Ammon's horn (tissue), 1 donor: ENCODE results near the gene MSLN.
"Not testable (repeated sequence)": the region's sequence is repeated elsewhere in the genome, so short reads cannot be mapped to it uniquely, and the experiment has no call there.

Source experiments
- DNase-seq: peaks from one replicate; pipeline ENCODE4 v3.0.0-alpha.2; 2016; ENCODE audit warnings: low spot score

MSLN gene

GRCh38 chr16:735982-736453, 24.5 kb upstream of the MSLN start:
- DNase-seq: no peak

- DNase-seq: no peak
Measured at GRCh38 chr16:736936-737481, 23.5 kb upstream of the MSLN start.

- no peak for DNase-seq
Measured at GRCh38 chr16:739560-740458, 20.7 kb upstream of the MSLN start.

- DNase-seq: no peak
Measured at GRCh38 chr16:740459-740763, 20.1 kb upstream of the MSLN start.

- DNase-seq: peak; percentile 86
Measured at GRCh38 chr16:740764-741505, 19.6 kb upstream of the MSLN start, which contains the start of gene CIAO3. Gene CIAO3 (minus strand): TSS chr16:740997. CDS start chr16:740985, 12 bp downstream.

- no peak for DNase-seq
Measured at GRCh38 chr16:741986-742629, 18.4 kb upstream of the MSLN start.

- DNase-seq: not testable (repeated sequence)
Measured at GRCh38 chr16:742894-743293, 17.6 kb upstream of the MSLN start.

- no peak for DNase-seq
Measured at GRCh38 chr16:743794-744500, 16.6 kb upstream of the MSLN start.

- no peak for DNase-seq
Measured at GRCh38 chr16:745739-746138, 14.8 kb upstream of the MSLN start.

GRCh38 chr16:746637-747036, 13.9 kb upstream of the MSLN start:
- DNase-seq: no peak

GRCh38 chr16:747978-748746, 12.4 kb upstream of the MSLN start:
- DNase-seq: no peak

- DNase-seq: no peak
Measured at GRCh38 chr16:749010-749409, 11.5 kb upstream of the MSLN start.

- no peak for DNase-seq
Measured at GRCh38 chr16:750485-750884, 10.0 kb upstream of the MSLN start.

- peak; percentile 39 for DNase-seq
Measured at GRCh38 chr16:751152-752006, 9.2 kb upstream of the MSLN start.

- DNase-seq: no peak
Measured at GRCh38 chr16:752007-752312, 8.6 kb upstream of the MSLN start.

GRCh38 chr16:754121-754607, 6.4 kb upstream of the MSLN start:
- not testable (repeated sequence) for DNase-seq

- DNase-seq: no peak
Measured at GRCh38 chr16:754656-755055, 5.9 kb upstream of the MSLN start.

- no peak for DNase-seq
Measured at GRCh38 chr16:756428-756827, 4.1 kb upstream of the MSLN start.

GRCh38 chr16:759110-759910, 1.2 kb upstream of the MSLN start:
- DNase-seq: no peak
